Right lobe of liver (tissue), 4 donors: Measurements from ENCODE around the gene APOL2.

Source experiments
- CTCF ChIP-seq, 4 donors: fragments of 200-600 bp in 3 of 4; fragments of 450-650 bp in 1 of 4; IDR thresholded peaks; one replicate each; pipeline versions ENCODE4 v1.5.1 to v1.8.0; 2016 to 2022; ENCODE audit warnings: antibody characterized with exemption in 4 of 4, mild to moderate bottlenecking in 2 of 4
- POLR2A ChIP-seq: fragments of 450-650 bp; IDR thresholded peaks from one replicate; pipeline ENCODE4 v1.6.1; 2017; ENCODE audit warnings: antibody characterized with exemption, mild to moderate bottlenecking
- donor health status: DM: no; HTN: no; CAD: no.
- donor health status: DM: no; HTN: no; CAD: no.
- donor health status: DM: no; HTN: yes; CAD: no.

DNA sequence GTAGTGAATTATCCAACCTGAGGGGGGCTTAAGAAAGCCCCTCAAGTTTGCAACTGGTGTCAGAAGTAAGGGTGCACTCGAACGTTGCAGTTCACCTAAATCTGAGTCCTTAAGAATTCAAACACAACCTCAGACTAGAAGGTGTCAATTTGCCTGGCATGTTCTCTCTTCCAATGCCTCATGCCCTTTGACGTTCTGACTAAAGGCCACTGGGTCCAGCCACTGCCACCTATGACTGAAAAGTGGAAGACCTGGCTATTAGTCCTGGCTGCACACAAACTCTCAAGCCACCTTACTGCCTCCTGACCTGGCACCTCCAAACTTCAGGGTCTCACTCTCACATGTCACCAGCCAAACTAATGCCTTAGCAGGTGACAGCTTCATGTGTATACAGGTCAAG, 45.8 kb downstream of the APOL2 start:
- no peak for TF ChIP-seq CTCF (IDR thresholded peaks at IDR 0.05)
- TF ChIP-seq POLR2A, result no peak
